Measurements from ENCODE around the gene KLF14. TPM values are rescaled to one million over a fixed set of nuclear protein-coding genes. Genes with fewer than 3 reads are reported as not detected.
A peak's percentile ranks its signal among the peaks of the same experiment; 100 is the strongest.
"Not testable (repeated sequence)": the region's sequence is repeated elsewhere in the genome, so short reads cannot be mapped to it uniquely, and the experiment has no call there.

Gene KLF14
- total and polyA plus RNA-seq, 2 experiments from 2014 or later = 0.11 to 0.25 TPM

- H3K9me3 ChIP-seq (ENCODE audit: low read depth) = peaks cover 7% of the 10 kb centered on the region
- no peak overlapping the region for H3K27ac ChIP-seq
- H3K36me3 ChIP-seq (ENCODE audit: low read depth) = no peaks in the 10 kb centered on the region
- H4K20me1 ChIP-seq (ENCODE audit: insufficient read depth) = no peaks in the 10 kb centered on the region
- H3K4me2 ChIP-seq (ENCODE audit: unreplicated experiment) = no peak overlapping the region
- H3K79me2 ChIP-seq (ENCODE audit: insufficient read depth) = no peaks in the 10 kb centered on the region
- TF ChIP-seq EZH2phosphoT487 (IDR thresholded peaks at IDR 0.05; ENCODE audit: insufficient read depth, low read depth) (no peak), EZH2 (IDR thresholded peaks at IDR 0.05; ENCODE audit: insufficient read depth, poor library complexity, severe bottlenecking) (no peak)
- no peak overlapping the region for H2AFZ ChIP-seq
- H3K4me1 ChIP-seq (ENCODE audit: insufficient read depth) = no peaks in the 10 kb centered on the region
- H3K4me3 ChIP-seq = no peak overlapping the region
- in situ Hi-C loops (cut with MboI) = loop anchor here (25.0 kb wide), 1 partner anchor 707 kb away; the partner anchor contains the start of genes KLHDC10 and ZC3HC1
- H3F3A ChIP-seq (ENCODE audit: insufficient read depth) = no peaks in the 10 kb centered on the region
- no peaks in the 10 kb centered on the region for H3K27me3 ChIP-seq (replicated peaks; ENCODE audit: insufficient read depth)
- H3K9me2 ChIP-seq (ENCODE audit: insufficient read depth) = no peaks in the 10 kb centered on the region
- 93 to 94% methylated on average over 1 of the region's 1 CpG for WGBS, 2 experiments (ENCODE audit: low coverage in 1 of 2, low lambda C conversion rate in 2 of 2, missing lambda C conversion rate in 2 of 2)
- DNase-seq = no peak
- H3K9ac ChIP-seq = no peak overlapping the region
Observed at GRCh38 chr7:130768854-130769253, 34.8 kb upstream of the KLF14 start.

GRCh38 chr7:130764569-130764968 is 30.6 kb upstream of the KLF14 start:
- not testable (repeated sequence) for H3K27ac ChIP-seq; H3K4me3 ChIP-seq; H3F3A ChIP-seq (ENCODE audit: insufficient read depth); H4K20me1 ChIP-seq (ENCODE audit: insufficient read depth); H3K9me3 ChIP-seq (ENCODE audit: low read depth); H3K9me2 ChIP-seq (ENCODE audit: insufficient read depth); H3K4me1 ChIP-seq (ENCODE audit: insufficient read depth); H3K9ac ChIP-seq; H3K36me3 ChIP-seq (ENCODE audit: low read depth); H3K4me2 ChIP-seq (ENCODE audit: unreplicated experiment); DNase-seq; H3K27me3 ChIP-seq (replicated peaks; ENCODE audit: insufficient read depth); H3K79me2 ChIP-seq (ENCODE audit: insufficient read depth); H2AFZ ChIP-seq
- in situ Hi-C loops (cut with MboI) = loop anchor here (25.0 kb wide), 1 partner anchor 702 kb away; the partner anchor contains the start of genes KLHDC10 and ZC3HC1
- WGBS, 2 experiments (ENCODE audit: low coverage in 1 of 2, low lambda C conversion rate in 2 of 2, missing lambda C conversion rate in 2 of 2) = 67 to 77% methylated on average over 4 of the region's 4 CpGs

GRCh38 chr7:130758429-130759056 is 24.5 kb upstream of the KLF14 start:
- Histone ChIP-seq H3K4me1 (ENCODE audit: insufficient read depth) (no peaks in the 10 kb centered on the region), H3K27me3 (replicated peaks; ENCODE audit: insufficient read depth) (no peaks in the 10 kb centered on the region), H3K9me3 (ENCODE audit: low read depth) (no peaks in the 10 kb centered on the region), H3K79me2 (ENCODE audit: insufficient read depth) (no peaks in the 10 kb centered on the region), H3K9ac (no peak overlapping the region), H3K27ac (no peak overlapping the region), H3K4me3 (no peak overlapping the region), H3K36me3 (ENCODE audit: low read depth) (no peaks in the 10 kb centered on the region), H2AFZ (no peak overlapping the region), H3K9me2 (ENCODE audit: insufficient read depth) (no peaks in the 10 kb centered on the region), H3F3A (ENCODE audit: insufficient read depth) (no peaks in the 10 kb centered on the region), H4K20me1 (ENCODE audit: insufficient read depth) (no peaks in the 10 kb centered on the region), H3K4me2 (ENCODE audit: unreplicated experiment) (no peak overlapping the region)
- TF ChIP-seq EZH2phosphoT487 (IDR thresholded peaks at IDR 0.05; ENCODE audit: insufficient read depth, low read depth) = no peak
- in situ Hi-C loops (cut with MboI) = loop anchor here (25.0 kb wide), 1 partner anchor 696 kb away; the partner anchor contains the start of genes KLHDC10 and ZC3HC1
- DNase-seq = peak; percentile 71
- WGBS, 2 experiments (ENCODE audit: low coverage in 1 of 2, low lambda C conversion rate in 2 of 2, missing lambda C conversion rate in 2 of 2) = 0% methylated on average over 2 of the region's 2 CpGs

- Histone ChIP-seq H2AFZ (no peak overlapping the region), H3K79me2 (ENCODE audit: insufficient read depth) (no peaks in the 10 kb centered on the region), H3K27me3 (replicated peaks; ENCODE audit: insufficient read depth) (peaks cover 14% of the 10 kb centered on the region), H3K27ac (no peak overlapping the region), H3K9ac (no peak overlapping the region), H3F3A (ENCODE audit: insufficient read depth) (no peaks in the 10 kb centered on the region), H3K9me2 (ENCODE audit: insufficient read depth) (no peaks in the 10 kb centered on the region), H3K4me2 (ENCODE audit: unreplicated experiment) (no peak overlapping the region), H4K20me1 (ENCODE audit: insufficient read depth) (no peaks in the 10 kb centered on the region), H3K9me3 (ENCODE audit: low read depth) (no peaks in the 10 kb centered on the region), H3K4me3 (no peak overlapping the region), H3K4me1 (ENCODE audit: insufficient read depth) (no peaks in the 10 kb centered on the region), H3K36me3 (ENCODE audit: low read depth) (no peaks in the 10 kb centered on the region)
- in situ Hi-C loops (cut with MboI) = loop anchor here (25.0 kb wide), 1 partner anchor 694 kb away; the partner anchor contains the start of genes KLHDC10 and ZC3HC1
- no peak for DNase-seq
- WGBS, 2 experiments (ENCODE audit: low coverage in 1 of 2, low lambda C conversion rate in 2 of 2, missing lambda C conversion rate in 2 of 2) = 71 to 72% methylated on average over 2 of the region's 2 CpGs
- no peak for TF ChIP-seq EZH2phosphoT487 (IDR thresholded peaks at IDR 0.05; ENCODE audit: insufficient read depth, low read depth)
- TF ChIP-seq EZH2 (IDR thresholded peaks at IDR 0.05; ENCODE audit: insufficient read depth, poor library complexity, severe bottlenecking) = no peak
Observed at GRCh38 chr7:130756316-130756715, 22.3 kb upstream of the KLF14 start.
